Activated T-cell treated with anti-CD3 and anti-CD28 coated beads, Interleukin-2, amount 50 U/mL, for 4 hours (primary cell): Measurements from ENCODE around the gene MTR. TPM values are rescaled to one million over a fixed set of nuclear protein-coding genes. Genes with fewer than 3 reads are reported as not detected.

Experiments used
- ATAC-seq, 2 donors: fragments of 200-7000 bp; cut with Tn5 transposase; one replicate each; pipeline ENCODE4 v1.10.0; 2021
- DNase-seq: peaks from one replicate; pipeline ENCODE4 v3.0.0-alpha.2; 2020
- H3K27me3 Mint-ChIP-seq: one replicate; pipeline ENCODE4 v1.8.0; 2021; ENCODE audit warnings: low read depth, mixed read lengths
- H3K36me3 Mint-ChIP-seq: one replicate; pipeline ENCODE4 v1.8.0; 2022; ENCODE audit warnings: mixed read lengths; ENCODE audit not compliant: insufficient read depth
- H3K4me1 Mint-ChIP-seq: one replicate; pipeline ENCODE4 v1.8.0; 2021; ENCODE audit warnings: low read depth, mixed read lengths
- H3K4me3 Mint-ChIP-seq: one replicate; pipeline ENCODE4 v1.8.0; 2021; ENCODE audit warnings: mild to moderate bottlenecking, moderate library complexity, mixed read lengths
- H3K9me3 Mint-ChIP-seq: one replicate; pipeline ENCODE4 v1.8.0; 2021; ENCODE audit warnings: mixed read lengths
- total RNA-seq, 3 donors: library from RNA; stranded (reverse); gene quantifications; one replicate each; pipeline ENCODE4 v1.2.1, GENCODE V29; 2021

The MTR gene
- total RNA-seq, 3 donors from 2014 or later: 34.2 to 40.1 (median 39.0) TPM

DNA sequence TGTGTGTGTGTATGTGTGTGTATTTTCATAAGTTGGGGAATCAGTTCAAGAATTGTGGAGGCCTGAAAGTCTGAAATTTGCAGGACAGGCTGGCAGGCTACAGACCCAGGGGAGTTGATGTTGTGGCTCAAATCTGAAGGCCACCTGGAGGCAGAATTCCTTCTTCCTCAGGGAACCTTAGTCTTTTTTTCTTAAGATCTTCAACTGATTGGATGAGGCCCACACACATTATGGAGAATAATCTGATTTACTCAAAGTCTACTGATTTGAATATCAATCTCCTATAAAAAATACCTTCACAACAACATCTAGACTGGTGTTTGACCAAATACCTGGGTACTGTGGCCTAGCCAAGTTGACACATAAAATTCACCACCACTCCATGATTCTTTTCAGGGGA is 147.3 kb downstream of the MTR start:
- H3K9me3 Mint-ChIP-seq: no peaks in the 10 kb centered on the region
- H3K4me3 Mint-ChIP-seq: no peak overlapping the region
- DNase-seq (no peak), ATAC-seq (no peak)
- H3K36me3 Mint-ChIP-seq: no peaks in the 10 kb centered on the region
- H3K4me1 Mint-ChIP-seq: no peaks in the 10 kb centered on the region
- peaks cover 5% of the 10 kb centered on the region for H3K27me3 Mint-ChIP-seq

DNA sequence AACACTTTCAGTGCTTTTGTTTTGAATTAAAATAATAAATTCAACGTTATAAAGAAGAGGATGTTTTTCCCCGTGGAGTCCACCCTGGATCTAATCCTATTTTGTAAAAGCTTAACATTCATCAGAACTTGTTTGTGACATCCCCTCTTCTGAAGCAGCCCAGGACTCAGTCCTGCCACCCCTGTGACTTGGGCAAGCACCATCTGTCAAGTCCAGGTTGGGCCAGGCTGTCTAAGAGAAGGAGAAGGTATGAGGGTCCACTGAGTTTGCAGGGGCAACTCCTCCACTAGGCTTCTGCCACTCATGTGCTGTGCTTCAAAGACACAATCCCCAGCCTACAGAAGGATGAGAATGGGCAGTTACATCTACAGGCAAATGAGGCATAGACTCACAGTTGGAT is 149.5 kb downstream of the MTR start:
- H3K4me1 Mint-ChIP-seq: no peaks in the 10 kb centered on the region
- H3K4me3 Mint-ChIP-seq: no peak overlapping the region
- DNase-seq (no peak), ATAC-seq (no peak)
- no peaks in the 10 kb centered on the region for H3K9me3 Mint-ChIP-seq
- no peaks in the 10 kb centered on the region for H3K36me3 Mint-ChIP-seq
- H3K27me3 Mint-ChIP-seq: no peaks in the 10 kb centered on the region

DNA sequence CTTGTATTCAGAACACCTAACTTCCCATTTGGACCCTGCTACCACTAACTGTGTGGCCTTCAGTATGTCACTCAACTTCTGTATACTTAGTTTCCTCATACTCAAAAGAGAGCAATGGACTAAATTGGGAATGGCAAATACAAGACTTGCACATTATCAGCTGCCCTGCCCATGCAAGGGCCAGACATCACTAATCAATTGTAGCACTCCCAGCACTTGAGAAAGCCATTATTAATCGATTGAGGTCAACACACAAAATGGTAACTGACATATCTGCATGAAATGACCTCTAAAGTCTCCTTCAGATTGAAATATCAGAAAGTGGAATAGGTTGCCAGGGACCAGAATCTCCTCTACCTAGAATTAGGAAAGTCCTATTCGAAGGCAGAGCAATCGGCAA is 149.9 kb downstream of the MTR start:
- Mint-ChIP-seq H3K4me3 (no peak overlapping the region), H3K4me1 (no peaks in the 10 kb centered on the region), H3K27me3 (no peaks in the 10 kb centered on the region), H3K9me3 (no peaks in the 10 kb centered on the region), H3K36me3 (no peaks in the 10 kb centered on the region)
- DNase-seq: no peak
- ATAC-seq: no peak

DNA sequence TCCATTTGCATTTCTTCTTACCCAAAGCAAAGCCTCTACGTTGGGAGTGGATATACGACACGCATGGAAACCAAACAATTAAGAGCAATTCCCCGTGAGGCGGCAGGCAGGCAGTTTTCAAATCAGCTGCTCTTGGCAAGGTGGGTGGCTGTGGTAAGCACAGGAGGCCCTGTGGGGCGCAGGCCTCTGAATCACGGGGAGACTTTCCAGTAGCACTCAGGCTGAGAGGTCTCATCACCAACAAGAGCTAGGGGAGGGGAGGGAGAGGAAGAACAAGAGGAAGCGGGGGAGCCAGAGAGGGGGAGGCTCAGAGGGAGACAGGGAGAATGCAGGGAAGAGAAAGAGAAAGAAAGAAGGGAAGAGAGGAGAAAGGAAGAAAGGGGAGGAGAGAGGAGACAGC is 152.7 kb downstream of the MTR start:
- ATAC-seq (no peak), DNase-seq (no peak)
- Mint-ChIP-seq H3K36me3 (no peaks in the 10 kb centered on the region), H3K27me3 (peaks cover 4% of the 10 kb centered on the region), H3K4me1 (no peaks in the 10 kb centered on the region), H3K9me3 (no peaks in the 10 kb centered on the region), H3K4me3 (no peak overlapping the region)

DNA sequence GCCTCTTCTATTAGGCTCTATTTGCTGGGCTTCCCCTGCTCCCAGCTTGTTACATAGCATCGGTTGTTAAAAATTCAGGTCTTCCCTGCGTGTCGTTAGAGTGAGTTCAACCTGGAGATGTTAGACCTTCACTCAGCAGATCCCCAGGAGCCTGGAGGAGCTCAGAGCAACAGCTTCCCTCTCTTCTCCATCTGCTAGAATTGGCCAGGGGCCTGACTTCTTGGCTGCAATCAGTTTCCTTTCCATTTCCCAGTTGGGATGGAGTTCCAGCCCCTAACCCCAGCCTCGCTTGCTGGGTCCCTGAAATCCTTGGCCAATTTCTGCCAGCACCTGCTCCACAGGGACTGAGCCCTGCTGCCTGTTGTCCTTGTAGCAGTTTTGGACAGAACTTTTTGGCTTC is 153.3 kb downstream of the MTR start:
- Mint-ChIP-seq H3K9me3 (no peaks in the 10 kb centered on the region), H3K4me1 (no peaks in the 10 kb centered on the region), H3K4me3 (no peak overlapping the region), H3K27me3 (peaks cover 4% of the 10 kb centered on the region), H3K36me3 (no peaks in the 10 kb centered on the region)
- ATAC-seq (no peak), DNase-seq (no peak)

DNA sequence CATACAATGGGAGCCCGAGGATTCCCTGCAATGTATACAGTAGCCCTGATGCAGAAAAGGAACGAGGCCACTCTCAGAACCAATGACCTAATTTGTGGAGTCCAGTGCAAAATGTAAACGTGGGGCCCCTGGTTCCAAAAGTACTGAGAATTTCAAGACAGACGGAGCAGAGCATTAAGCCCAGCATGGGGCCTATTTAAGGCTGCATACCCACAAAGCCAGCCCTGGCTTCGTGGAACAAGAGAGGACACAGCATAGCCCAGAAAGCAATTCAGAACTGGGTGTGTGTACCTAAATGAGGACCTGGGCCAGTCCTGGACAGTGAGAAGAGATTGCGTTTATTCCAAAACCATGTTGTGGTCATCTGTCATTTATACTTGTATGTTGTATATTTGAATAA is 153.9 kb downstream of the MTR start:
- DNase-seq (no peak), ATAC-seq (no peak)
- H3K4me1 Mint-ChIP-seq: no peaks in the 10 kb centered on the region
- peaks cover 4% of the 10 kb centered on the region for H3K27me3 Mint-ChIP-seq
- no peak overlapping the region for H3K4me3 Mint-ChIP-seq
- no peaks in the 10 kb centered on the region for H3K36me3 Mint-ChIP-seq
- H3K9me3 Mint-ChIP-seq: no peaks in the 10 kb centered on the region

DNA sequence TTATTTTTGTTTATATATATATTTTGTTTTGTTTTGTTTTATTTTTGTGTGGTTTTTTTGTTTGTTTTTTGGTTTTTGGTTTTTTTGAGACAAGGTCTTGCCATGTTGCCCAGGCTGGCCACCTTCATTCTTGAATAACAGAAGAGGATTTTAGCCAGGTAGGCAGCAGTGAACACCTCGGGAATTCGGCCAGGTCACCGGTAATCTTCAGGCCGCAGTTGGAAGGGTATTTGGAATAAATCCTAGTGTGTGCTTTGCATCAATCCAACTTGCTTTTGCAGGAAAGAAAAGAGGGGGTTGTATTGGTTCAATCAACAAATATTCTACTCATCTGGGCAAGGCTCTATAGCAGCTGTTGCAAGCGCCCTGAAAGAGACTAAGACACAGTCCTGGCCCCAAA is 155.3 kb downstream of the MTR start:
- DNase-seq (no peak), ATAC-seq (no peak)
- Mint-ChIP-seq H3K36me3 (no peaks in the 10 kb centered on the region), H3K4me3 (no peak overlapping the region), H3K27me3 (peaks cover 4% of the 10 kb centered on the region), H3K4me1 (no peaks in the 10 kb centered on the region), H3K9me3 (peaks cover 4% of the 10 kb centered on the region)

DNA sequence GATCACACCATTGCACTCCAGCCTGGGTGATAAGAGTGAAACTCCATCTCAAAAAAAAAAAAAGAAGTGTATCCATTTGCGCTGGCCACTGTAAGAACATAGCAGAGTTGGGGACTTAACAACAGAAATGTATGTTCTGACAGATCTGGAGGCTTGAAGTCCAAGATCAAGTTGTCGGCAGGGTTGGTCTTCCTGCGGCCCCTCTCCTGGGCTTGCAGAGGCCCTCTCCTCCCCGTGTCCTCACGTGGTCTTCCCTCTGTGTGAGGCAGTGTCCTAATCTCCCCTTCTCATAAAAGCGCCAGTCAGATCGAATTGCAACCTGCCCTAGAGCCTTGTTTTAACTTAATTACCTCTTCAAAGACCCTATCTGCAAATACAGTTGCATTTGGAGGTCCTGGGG is 156.6 kb downstream of the MTR start:
- no peak for DNase-seq
- no peaks in the 10 kb centered on the region for H3K36me3 Mint-ChIP-seq
- no peak for ATAC-seq
- no peak overlapping the region for H3K4me3 Mint-ChIP-seq
- peaks cover 4% of the 10 kb centered on the region for H3K27me3 Mint-ChIP-seq
- H3K4me1 Mint-ChIP-seq: no peaks in the 10 kb centered on the region
- H3K9me3 Mint-ChIP-seq: peaks cover 4% of the 10 kb centered on the region

DNA sequence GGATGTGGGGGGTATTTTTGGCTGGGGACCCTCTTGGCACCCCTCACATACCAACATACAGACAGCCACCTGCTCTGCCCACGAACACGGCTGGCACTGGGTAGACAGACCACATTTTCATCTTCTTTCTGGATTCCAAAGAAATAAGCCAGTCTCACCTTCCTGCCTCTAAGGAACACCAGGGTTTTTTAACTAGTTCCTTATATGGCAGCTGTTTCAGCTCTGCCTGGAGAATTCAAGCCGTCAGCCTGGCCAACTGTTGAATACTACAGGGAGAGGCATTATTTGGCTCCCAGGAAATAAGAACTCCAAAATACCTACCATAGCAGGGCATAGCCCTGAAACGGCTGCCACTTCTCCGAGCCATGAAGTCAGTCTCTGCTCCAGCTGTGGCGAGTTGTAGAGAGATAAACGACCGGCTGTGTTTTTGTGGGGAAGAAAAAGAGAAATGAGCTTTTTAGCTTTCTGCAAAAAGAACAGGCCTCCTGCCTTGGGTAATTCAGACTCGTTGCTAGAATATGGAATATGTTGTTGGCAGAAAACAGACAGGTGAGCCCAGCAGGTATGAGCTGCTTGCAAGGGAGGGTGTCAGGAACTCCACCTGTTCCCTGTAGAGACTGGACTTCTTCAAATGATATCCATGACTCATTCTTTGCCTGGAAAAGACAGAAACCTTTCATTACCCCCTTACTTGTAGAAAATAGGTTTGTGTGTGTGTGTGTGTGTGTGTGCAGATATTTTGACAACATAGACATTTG is 157.3 kb downstream of the MTR start:
- H3K36me3 Mint-ChIP-seq: no peaks in the 10 kb centered on the region
- no peak for ATAC-seq
- no peak overlapping the region for H3K4me3 Mint-ChIP-seq
- H3K27me3 Mint-ChIP-seq: peaks cover 4% of the 10 kb centered on the region
- no peak for DNase-seq
- H3K9me3 Mint-ChIP-seq: peaks cover 4% of the 10 kb centered on the region
- no peaks in the 10 kb centered on the region for H3K4me1 Mint-ChIP-seq

DNA sequence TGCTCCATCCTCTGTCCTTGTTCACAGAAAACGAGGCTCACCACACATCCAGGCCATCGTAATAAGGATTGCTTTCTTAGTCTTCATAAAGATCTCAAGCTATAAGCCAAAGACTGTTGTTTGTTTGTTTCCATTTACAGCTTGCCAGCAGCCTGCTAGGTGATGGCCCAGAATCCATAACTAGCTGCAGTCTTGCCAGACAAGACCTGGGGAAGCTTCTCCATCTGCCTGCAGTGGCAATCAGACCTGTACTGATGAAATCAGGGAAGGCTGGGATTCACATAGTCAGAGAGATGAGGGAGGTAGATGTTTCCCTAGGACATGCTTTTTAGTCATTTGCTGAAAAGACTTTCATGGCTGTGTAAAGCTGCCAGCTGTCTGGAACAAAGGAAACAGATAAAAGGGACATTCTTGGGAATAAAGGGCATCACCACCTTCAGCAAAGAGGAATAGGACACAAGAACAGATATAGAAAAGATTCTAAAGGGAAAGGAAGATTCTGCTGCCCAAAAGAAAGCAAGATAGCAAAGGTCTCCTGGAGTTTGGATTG is 158.1 kb downstream of the MTR start:
- Mint-ChIP-seq H3K9me3 (peaks cover 4% of the 10 kb centered on the region), H3K36me3 (no peaks in the 10 kb centered on the region), H3K4me1 (no peaks in the 10 kb centered on the region), H3K4me3 (no peak overlapping the region), H3K27me3 (peaks cover 6% of the 10 kb centered on the region)
- DNase-seq: no peak
- ATAC-seq: no peak

Other genes with a start within 250 kb of the MTR start
- gene HEATR1, start 190.8 kb upstream of the MTR start, total RNA-seq: 100 to 1,000 TPM; 113 to 126 (median 120) TPM
- gene ACTN2, start 108.8 kb upstream of the MTR start, total RNA-seq: under 1 TPM; 0.24 to 0.63 (median 0.34) TPM
- gene MT1HL1, start 209.1 kb downstream of the MTR start, total RNA-seq: not detected
- under 1 TPM; 0.05 to 0.08 (median 0.05) TPM for gene RYR2, start 246.9 kb downstream of the MTR start, total RNA-seq